ENCODE data around the gene RAP1GAP. TPM values are rescaled to one million over a fixed set of nuclear protein-coding genes. Genes with fewer than 3 reads are reported as not detected.
A peak's percentile ranks its signal among the peaks of the same experiment; 100 is the strongest.

Gene RAP1GAP
- total RNA-seq, 1 experiment from 2014 or later, result not detected

GRCh38 chr1:21654209-21654608, 14.9 kb downstream of the RAP1GAP start:
- DNase-seq, result no peak
- no peak overlapping the region for H3K4me3 ChIP-seq

GRCh38 chr1:21653744-21654100, 15.4 kb downstream of the RAP1GAP start:
- Histone ChIP-seq H3K9me3 (no peaks in the 10 kb centered on the region), H3K27me3 (no peaks in the 10 kb centered on the region), H3K36me3 (no peaks in the 10 kb centered on the region), H3K4me3 (no peak overlapping the region)
- no peak for DNase-seq

More at GRCh38 chr1:21654209-21654608, 14.9 kb downstream of the RAP1GAP start:
- no peaks in the 10 kb centered on the region; the same call in 1 of the 2 replicates for H3K27me3 ChIP-seq
- no peaks in the 10 kb centered on the region for H3K36me3 ChIP-seq
- H3K9me3 ChIP-seq, result no peaks in the 10 kb centered on the region

- Histone ChIP-seq H3K4me3 (no peak overlapping the region), H3K27me3 (no peaks in the 10 kb centered on the region), H3K9me3 (no peaks in the 10 kb centered on the region), H3K36me3 (no peaks in the 10 kb centered on the region)
- DNase-seq, result no peak
These were observed 16.0 kb downstream of the RAP1GAP start for GRCh38 chr1:21652937-21653743.

GRCh38 chr1:21652101-21652936, 16.8 kb downstream of the RAP1GAP start:
- no peaks in the 10 kb centered on the region for H3K27me3 ChIP-seq
- no peak overlapping the region for H3K4me3 ChIP-seq
- H3K36me3 ChIP-seq, result no peaks in the 10 kb centered on the region
- no peaks in the 10 kb centered on the region for H3K9me3 ChIP-seq
- no peak for DNase-seq

GRCh38 chr1:21651214-21652042, 17.7 kb downstream of the RAP1GAP start:
- H3K9me3 ChIP-seq, result no peaks in the 10 kb centered on the region
- peak; percentile 45 for DNase-seq
- H3K36me3 ChIP-seq, result no peaks in the 10 kb centered on the region
- no peaks in the 10 kb centered on the region for H3K27me3 ChIP-seq
- H3K4me3 ChIP-seq, result peak overlapping the region; percentile 35

DNA sequence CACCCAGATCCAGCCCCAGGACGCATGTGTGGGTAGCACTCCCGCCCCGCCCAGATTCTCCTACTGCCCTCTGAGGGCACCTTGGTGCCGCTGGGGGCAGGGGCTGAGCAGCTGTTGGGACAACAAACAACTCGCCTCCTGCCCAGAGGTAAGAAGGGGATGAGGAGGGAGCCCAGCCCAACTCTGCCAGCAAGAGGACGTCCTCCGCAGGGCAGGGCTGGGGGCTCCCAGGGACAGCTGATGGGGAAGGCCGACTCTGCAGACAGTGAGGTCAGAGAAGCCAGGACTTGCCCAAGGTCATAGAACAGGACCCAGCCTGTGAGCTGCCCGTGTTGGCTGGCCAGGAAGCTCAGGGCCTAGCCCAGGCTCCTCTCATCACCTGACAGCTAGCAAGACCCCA, 18.8 kb downstream of the RAP1GAP start:
- H3K36me3 ChIP-seq, result no peaks in the 10 kb centered on the region
- DNase-seq, result no peak
- H3K4me3 ChIP-seq, result no peak overlapping the region
- no peaks in the 10 kb centered on the region for H3K9me3 ChIP-seq
- no peaks in the 10 kb centered on the region for H3K27me3 ChIP-seq

DNA sequence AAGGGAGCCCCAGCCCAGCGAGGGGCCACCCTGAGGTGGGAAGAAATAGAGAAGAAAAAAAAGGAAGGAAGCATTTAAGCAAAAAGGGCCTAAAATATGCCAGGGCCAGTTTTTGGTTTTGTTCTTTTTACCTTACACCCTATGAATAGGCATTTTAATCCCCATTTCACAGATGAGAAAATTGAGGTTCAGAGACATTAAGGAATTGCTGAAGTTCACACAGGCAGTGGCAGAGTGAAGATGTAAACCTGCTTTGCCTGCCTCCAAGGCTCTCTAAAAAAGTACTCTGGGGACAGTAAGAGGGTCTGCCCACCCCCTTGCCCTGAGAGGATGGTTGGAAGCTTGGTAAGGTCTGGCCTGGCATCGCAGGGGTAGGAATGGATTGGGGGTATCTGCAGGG, 19.8 kb downstream of the RAP1GAP start:
- no peak overlapping the region for H3K4me3 ChIP-seq
- H3K27me3 ChIP-seq, result no peaks in the 10 kb centered on the region
- no peak for DNase-seq
- H3K9me3 ChIP-seq, result no peaks in the 10 kb centered on the region
- no peaks in the 10 kb centered on the region for H3K36me3 ChIP-seq

- Histone ChIP-seq H3K27me3 (no peaks in the 10 kb centered on the region), H3K9me3 (no peaks in the 10 kb centered on the region), H3K36me3 (no peaks in the 10 kb centered on the region), H3K4me3 (no peak overlapping the region)
- no peak for DNase-seq
These were observed 20.4 kb downstream of the RAP1GAP start for GRCh38 chr1:21648791-21649190.

DNA sequence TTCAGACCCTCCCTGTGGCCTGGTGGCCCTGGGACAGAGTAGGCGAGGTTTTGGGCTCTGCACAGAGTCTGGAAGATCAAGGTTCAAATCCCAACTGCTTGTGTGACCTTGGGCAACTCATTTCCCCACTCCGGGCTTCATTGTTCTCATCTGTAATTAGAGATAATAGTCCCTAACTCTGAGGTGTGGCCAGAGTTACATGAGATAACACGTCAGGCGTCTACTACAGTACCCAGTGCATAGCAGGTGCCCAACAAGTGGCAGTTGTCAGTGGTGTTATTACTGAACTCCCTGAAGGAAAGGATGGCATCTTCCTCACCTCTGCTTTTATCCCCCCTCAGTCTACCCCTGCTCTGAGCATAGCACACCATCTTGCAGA, 20.8 kb downstream of the RAP1GAP start:
- no peak for DNase-seq
- no peaks in the 10 kb centered on the region for H3K9me3 ChIP-seq
- no peaks in the 10 kb centered on the region for H3K27me3 ChIP-seq
- no peak overlapping the region for H3K4me3 ChIP-seq
- no peaks in the 10 kb centered on the region for H3K36me3 ChIP-seq

GRCh38 chr1:21647431-21648351, 21.5 kb downstream of the RAP1GAP start:
- peak; percentile 23 for DNase-seq
- H3K9me3 ChIP-seq, result no peaks in the 10 kb centered on the region

DNA sequence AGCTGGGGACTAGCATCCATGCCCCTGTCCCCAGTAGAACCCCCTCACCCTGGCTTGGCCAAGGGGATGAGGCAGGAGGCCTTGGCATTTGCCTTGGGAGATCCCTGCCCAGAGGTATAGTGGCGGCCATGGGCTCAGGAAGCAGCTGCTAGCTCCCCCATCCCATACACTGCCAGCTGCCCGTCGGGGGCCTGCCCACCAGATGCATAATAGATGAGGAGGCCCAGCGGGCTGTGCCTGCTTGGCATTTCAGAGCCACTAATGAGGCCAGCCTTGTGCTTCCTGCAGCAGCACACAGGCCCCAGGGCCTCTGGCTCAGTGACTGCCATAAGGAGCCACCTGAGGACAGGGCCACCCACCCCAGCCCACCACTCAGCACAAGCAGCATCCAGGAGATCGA, 23.6 kb downstream of the RAP1GAP start:
- no peak for DNase-seq
- H3K9me3 ChIP-seq, result no peaks in the 10 kb centered on the region
- no peaks in the 10 kb centered on the region for H3K36me3 ChIP-seq
- no peaks in the 10 kb centered on the region for H3K27me3 ChIP-seq
- no peak overlapping the region for H3K4me3 ChIP-seq

More at GRCh38 chr1:21647431-21648351, 21.5 kb downstream of the RAP1GAP start:
- no peaks in the 10 kb centered on the region for H3K27me3 ChIP-seq
- no peak overlapping the region for H3K4me3 ChIP-seq
- H3K36me3 ChIP-seq, result no peaks in the 10 kb centered on the region

DNA sequence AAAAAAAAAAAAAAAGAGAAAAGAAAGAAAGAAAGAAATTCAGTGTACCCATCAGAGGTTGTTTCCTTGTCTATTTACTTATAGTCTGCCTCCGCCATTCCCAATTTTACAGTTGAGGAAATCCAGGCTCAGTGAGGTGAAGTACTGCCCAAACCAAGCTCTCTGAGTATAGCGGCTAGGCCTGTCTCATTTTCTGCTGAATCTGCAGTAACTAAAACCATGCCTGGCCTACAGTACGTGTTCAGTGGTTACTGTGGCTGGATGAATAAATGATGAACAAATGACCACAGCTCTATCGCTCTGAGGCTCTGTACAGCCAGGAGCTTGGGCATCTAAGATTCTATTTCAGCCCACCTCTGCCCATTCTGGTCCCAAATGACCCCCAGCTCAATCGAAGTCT, 24.3 kb downstream of the RAP1GAP start:
- Histone ChIP-seq H3K4me3 (no peak overlapping the region), H3K9me3 (no peaks in the 10 kb centered on the region), H3K36me3 (no peaks in the 10 kb centered on the region), H3K27me3 (no peaks in the 10 kb centered on the region)
- no peak for DNase-seq

GRCh38 chr1:21644348-21644747, 24.8 kb downstream of the RAP1GAP start:
- Histone ChIP-seq H3K36me3 (no peaks in the 10 kb centered on the region), H3K27me3 (no peaks in the 10 kb centered on the region), H3K4me3 (no peak overlapping the region), H3K9me3 (no peaks in the 10 kb centered on the region)
- DNase-seq, result no peak

DNA sequence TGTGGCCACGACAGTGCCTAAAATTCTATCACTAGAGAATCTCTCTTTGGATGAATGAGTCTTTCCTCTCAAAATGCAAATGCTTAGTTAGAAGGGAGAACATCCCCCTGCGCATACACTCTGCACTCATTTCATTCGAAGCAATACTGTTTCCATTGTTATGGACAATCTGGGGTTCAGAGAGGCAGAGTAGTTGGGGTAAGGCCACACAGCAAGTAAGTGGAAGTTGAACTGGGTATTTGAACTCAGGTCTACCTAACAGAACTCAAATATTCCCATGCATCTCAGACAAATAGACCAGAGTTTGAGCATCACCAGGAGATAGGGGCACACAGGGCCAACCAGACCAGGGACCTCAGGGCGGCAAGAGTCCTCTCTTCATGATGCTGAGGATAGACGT, 25.5 kb downstream of the RAP1GAP start:
- no peaks in the 10 kb centered on the region for H3K9me3 ChIP-seq
- no peaks in the 10 kb centered on the region for H3K27me3 ChIP-seq
- no peaks in the 10 kb centered on the region for H3K36me3 ChIP-seq
- DNase-seq, result no peak
- no peak overlapping the region for H3K4me3 ChIP-seq

DNA sequence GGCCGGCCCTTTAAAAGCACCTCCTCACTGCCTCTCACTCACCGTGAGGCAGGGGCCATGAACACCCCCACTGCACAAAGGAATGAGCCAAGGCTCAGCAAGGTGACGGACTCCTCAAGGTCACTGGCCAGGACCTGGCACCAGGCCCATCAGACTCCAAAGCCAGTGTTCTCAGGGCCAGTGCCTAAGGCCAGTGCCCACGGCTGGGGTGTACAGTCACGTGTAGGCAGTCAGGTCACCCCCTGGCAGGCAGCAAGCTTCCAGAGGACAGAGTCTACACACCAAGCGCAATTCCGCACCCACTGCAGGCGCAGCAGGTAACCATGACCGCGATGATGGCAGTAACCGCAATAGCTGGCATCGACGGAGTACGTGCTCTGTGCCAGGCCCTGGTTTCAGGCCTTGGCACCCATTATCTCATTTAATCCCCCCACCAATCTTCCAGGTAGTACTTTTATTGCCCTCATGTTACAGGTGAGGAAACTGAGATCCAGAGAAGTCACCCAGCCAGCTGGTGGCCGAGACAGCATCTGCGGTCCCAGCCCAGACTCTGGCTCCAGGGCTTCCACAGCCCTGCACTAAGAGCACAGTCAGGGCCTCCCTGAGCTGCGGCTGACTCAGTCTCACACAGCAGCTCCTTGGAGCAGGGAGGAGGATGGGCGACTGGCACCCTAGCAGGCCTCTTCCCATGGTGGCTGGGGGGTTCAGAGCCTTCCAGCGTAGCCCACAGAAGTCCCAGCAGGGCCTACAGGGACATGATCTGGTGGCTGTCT, 27.0 kb downstream of the RAP1GAP start:
- Histone ChIP-seq H3K27me3 (no peaks in the 10 kb centered on the region), H3K9me3 (no peaks in the 10 kb centered on the region), H3K36me3 (no peaks in the 10 kb centered on the region), H3K4me3 (no peak overlapping the region)
- DNase-seq, result no peak

Data from MG63 (cell line).